NCI-H2227 (cell line): ENCODE measurements around the gene RPN2.
"Not testable (repeated sequence)": the region's sequence is repeated elsewhere in the genome, so short reads cannot be mapped to it uniquely, and the experiment has no call there.

Source experiments
- DNase-seq: peaks from one replicate; lab custom pipeline; 2025; ENCODE audit not compliant: unreplicated experiment; lab: John Stamatoyannopoulos, UW

RPN2 gene

GRCh38 chr20:37178839-37179682 is at the start of gene RPN2, which contains the start of gene MROH8:
Gene RPN2, plus strand, starts transcription at chr20:37179330. Its CDS starts 27 bp downstream, at chr20:37179357.
Gene MROH8, minus strand, starts transcription at chr20:37179548.
- peak; percentile 97 for DNase-seq

- no peak for DNase-seq
Measured at GRCh38 chr20:37131486-37131885, 47.6 kb upstream of the RPN2 start.

GRCh38 chr20:37133952-37134351 is 45.2 kb upstream of the RPN2 start:
- DNase-seq = no peak

- DNase-seq = no peak
Measured at GRCh38 chr20:37137547-37137946, 41.6 kb upstream of the RPN2 start.

GRCh38 chr20:37142708-37143107 is 36.4 kb upstream of the RPN2 start:
- DNase-seq = no peak

- DNase-seq = no peak
Measured at GRCh38 chr20:37144856-37145404, 34.2 kb upstream of the RPN2 start.

- no peak for DNase-seq
Measured at GRCh38 chr20:37147250-37147649, 31.9 kb upstream of the RPN2 start.

- not testable (repeated sequence) for DNase-seq
Measured at GRCh38 chr20:37150864-37151263, 28.3 kb upstream of the RPN2 start.

GRCh38 chr20:37151529-37151928 is 27.6 kb upstream of the RPN2 start:
- DNase-seq = no peak

GRCh38 chr20:37152284-37152683 is 26.8 kb upstream of the RPN2 start:
- no peak for DNase-seq

- no peak for DNase-seq
Measured at GRCh38 chr20:37154684-37155298, 24.3 kb upstream of the RPN2 start.

GRCh38 chr20:37155987-37156386 is 23.1 kb upstream of the RPN2 start:
- DNase-seq = no peak

- no peak for DNase-seq
Measured at GRCh38 chr20:37158248-37158647, 20.9 kb upstream of the RPN2 start.

- DNase-seq = no peak
Measured at GRCh38 chr20:37160683-37161082, 18.4 kb upstream of the RPN2 start.

GRCh38 chr20:37161830-37162549 is 17.1 kb upstream of the RPN2 start:
- DNase-seq = no peak

GRCh38 chr20:37162646-37163045 is 16.5 kb upstream of the RPN2 start:
- no peak for DNase-seq

GRCh38 chr20:37163832-37164554 is 15.1 kb upstream of the RPN2 start:
- DNase-seq = no peak

- DNase-seq = no peak
Measured at GRCh38 chr20:37165031-37165430, 14.1 kb upstream of the RPN2 start.

- DNase-seq = no peak
Measured at GRCh38 chr20:37166867-37167266, 12.3 kb upstream of the RPN2 start.

- DNase-seq = no peak
Measured at GRCh38 chr20:37172836-37173235, 6.3 kb upstream of the RPN2 start.
